Measurements from ENCODE around the gene GNB1L.

- no peak for TF ChIP-seq RARB (CRISPR knock-in tag; IDR thresholded peaks at IDR 0.05)
- no peak for TF ChIP-seq POU6F1 (CRISPR knock-in tag; IDR thresholded peaks at IDR 0.05; ENCODE audit: borderline replicate concordance, low read depth)
- TF ChIP-seq TOX (CRISPR knock-in tag; IDR thresholded peaks at IDR 0.05; ENCODE audit: borderline replicate concordance), result no peak
- no peak for TF ChIP-seq ZC3H10 (CRISPR knock-in tag; IDR thresholded peaks at IDR 0.05)
Measured at GRCh38 chr22:19810381-19811201, 44.1 kb downstream of the GNB1L start.

All from SK-N-SH treated with all-trans-retinoic acid at 6 μM for 48 hours (cell line).